GM21619 (cell line): Measurements from ENCODE around the gene PIWIL4.
A peak's percentile ranks its signal among the peaks of the same experiment; 100 is the strongest.
"Not testable (repeated sequence)": the region's sequence is repeated elsewhere in the genome, so short reads cannot be mapped to it uniquely, and the experiment has no call there.

Experiments
- ATAC-seq: cut with Tn5 transposase; IDR thresholded peaks from one replicate; pipeline ENCODE4 v1.9.1; 2021; ENCODE audit not compliant: unreplicated experiment

The PIWIL4 gene

GRCh38 chr11:94583866-94584500 is 16.8 kb downstream of the PIWIL4 start:
- ATAC-seq, result peak; percentile 45

DNA sequence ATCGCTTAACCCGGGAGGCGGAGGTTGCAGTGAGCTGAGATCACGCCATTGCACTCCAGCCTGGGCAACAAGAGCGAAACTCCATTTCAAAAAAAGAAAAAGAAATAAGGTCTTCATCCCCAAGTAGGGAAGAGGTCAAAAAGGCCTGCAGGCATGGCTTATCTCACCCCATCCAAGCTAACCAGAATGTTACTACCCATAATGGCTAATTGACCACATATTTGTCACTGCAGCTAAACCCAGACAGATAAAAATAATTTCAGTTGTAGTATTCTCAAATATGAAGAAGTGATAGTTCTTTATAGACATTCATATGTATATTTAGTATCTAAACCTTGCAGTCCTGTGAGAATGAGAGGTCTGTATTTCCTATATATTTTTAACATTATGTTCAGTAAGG is 17.8 kb downstream of the PIWIL4 start:
- no peak for ATAC-seq

DNA sequence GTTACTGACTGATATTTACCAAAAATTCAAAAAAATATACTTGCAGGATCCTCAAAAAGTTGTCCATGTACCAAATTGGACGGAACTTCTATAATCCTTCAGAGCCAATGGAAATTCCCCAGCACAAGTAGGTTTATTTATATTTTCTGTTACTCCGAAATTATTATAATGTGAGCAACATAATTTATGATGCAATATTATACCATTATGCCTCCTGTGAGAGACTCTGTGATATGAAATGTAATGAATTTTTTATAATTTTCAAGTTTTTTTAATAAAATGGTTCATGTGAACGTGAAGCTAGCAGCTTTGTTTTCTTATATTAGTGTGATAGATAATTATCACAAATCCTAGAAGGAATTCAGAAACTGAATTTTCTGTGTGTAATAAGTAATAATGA is 18.2 kb downstream of the PIWIL4 start:
- no peak for ATAC-seq

DNA sequence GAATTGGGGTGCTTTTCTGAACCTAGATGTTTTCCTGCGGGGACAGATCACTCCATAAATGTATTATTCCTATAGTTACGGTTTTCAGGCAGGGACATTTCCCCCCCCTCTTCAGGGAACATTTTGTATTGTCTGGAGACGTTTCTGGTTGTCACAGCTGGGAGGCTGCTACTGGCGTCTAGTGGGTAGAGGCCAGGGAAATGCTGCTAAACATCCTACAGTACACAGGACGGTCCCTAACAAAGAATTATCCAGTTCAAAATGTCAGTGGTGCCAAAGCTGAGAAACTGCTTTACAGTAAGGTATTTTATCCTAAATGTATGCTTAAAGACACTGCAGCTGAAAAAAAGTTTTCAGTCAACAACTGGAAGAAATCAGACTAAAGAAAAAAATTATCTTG is 19.4 kb downstream of the PIWIL4 start:
- ATAC-seq, result no peak

- ATAC-seq, result no peak
Measured at GRCh38 chr11:94586978-94587377, 19.8 kb downstream of the PIWIL4 start.

DNA sequence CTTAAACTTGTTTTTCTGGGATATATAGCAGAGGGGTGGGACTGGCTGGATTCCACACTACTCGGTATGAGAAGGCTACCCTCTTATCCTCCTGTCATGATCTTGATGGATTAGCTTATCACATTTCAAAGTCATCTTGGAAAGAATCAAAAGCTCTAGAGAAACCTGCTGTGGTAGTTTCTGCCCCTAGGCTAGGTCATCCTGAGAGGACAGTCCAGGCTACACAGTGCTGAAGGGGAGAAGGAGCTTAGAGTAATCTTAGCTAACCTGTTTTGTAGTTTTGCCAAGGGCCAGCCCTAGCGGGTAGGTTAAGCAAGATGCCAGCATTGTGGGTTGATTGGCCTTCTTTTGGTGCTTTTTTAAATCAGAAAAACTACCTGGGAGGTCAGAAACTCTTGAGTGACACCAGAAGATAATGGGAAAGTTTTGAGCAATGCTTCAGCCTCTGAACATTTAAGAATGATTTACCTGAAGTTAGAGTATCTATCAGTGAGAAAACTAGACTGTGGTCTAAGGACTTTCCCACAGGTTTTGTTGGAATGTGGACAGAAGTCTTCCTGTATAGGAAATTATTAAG is 21.3 kb downstream of the PIWIL4 start:
- no peak for ATAC-seq

DNA sequence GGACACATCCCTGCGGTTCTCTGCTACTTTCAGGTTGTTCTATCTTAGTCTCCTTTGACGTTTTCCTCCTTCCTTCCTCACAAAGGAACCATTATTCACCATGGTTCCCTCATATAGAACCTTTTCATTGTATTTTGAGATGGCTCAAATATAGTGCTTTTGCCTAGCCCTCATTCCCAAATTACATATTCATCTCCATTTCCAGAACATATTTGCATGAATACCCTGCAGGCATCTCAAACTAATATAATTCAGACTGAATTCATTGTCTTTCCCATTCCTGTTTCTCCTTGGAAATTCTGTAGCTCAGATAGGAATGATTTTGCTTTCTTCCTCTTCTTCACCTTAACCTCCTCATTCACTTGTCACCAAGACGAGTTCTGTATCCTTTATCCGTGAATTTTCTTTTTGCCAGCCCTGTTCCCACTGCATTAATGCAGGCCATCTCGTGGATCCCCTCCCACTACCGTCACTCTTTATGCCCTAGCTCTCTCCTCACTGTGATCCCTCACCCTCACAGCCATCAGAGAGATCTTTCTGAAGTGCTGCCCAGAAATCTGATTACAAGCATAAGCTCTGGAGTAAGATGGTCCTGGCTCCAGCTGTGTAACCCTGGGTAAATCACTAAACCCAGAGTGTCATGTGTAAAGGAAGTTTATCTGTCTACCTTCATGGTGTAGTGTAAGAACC is 23.3 kb downstream of the PIWIL4 start:
- no peak for ATAC-seq

GRCh38 chr11:94593030-94593429 is 25.9 kb downstream of the PIWIL4 start:
- ATAC-seq, result peak; percentile 72

GRCh38 chr11:94595076-94595475 is 27.9 kb downstream of the PIWIL4 start:
- peak; percentile 56 for ATAC-seq

- no peak for ATAC-seq
Measured at GRCh38 chr11:94597896-94598295, 30.7 kb downstream of the PIWIL4 start.

- no peak for ATAC-seq
Measured at GRCh38 chr11:94599510-94599909, 32.3 kb downstream of the PIWIL4 start.

DNA sequence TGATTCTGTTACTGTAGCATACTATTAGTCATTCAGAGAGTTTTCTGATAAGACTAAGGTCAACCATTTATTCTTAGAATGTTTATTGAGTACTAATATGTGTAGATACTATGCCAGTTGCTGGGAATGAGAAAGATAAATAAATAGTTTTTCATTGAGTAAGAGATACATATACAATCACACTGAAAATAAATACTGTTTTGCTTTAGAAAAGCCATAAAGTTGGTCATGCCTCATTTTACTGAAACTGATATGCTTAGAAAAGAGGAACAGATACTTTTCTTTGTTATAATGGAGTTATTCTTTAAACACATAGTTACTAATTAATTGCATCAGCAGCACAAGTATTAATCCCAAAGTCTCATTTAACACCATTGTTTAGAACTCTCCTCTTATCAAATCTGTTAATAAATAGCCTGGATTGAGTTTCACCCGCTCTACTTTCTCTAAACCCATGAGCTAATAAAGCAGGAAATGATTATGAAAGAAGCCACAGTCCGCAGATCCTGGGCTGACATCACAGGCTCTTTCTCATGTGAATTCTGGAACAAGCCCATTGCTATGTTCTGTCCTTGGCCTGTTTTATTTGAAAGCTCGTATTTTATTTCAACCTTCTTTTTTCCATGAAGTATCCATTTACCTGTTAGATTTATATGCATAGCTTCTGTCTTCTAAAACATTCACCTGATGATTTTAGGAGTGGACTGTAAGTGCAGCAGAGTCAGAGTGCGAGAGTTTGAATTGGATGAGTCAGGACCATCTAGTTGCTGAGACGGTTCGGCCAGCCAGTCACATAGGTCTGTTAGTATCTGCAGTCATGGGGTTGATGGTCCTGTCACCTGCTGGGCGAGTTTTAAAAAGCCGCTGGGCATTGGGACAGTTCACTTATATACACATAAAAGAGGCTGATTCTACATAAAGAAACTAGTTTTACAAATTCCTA is 35.5 kb downstream of the PIWIL4 start:
- peak; percentile 84 for ATAC-seq

GRCh38 chr11:94603587-94603986 is 36.4 kb downstream of the PIWIL4 start:
- ATAC-seq, result no peak

GRCh38 chr11:94604482-94604881 is 37.3 kb downstream of the PIWIL4 start:
- no peak for ATAC-seq

DNA sequence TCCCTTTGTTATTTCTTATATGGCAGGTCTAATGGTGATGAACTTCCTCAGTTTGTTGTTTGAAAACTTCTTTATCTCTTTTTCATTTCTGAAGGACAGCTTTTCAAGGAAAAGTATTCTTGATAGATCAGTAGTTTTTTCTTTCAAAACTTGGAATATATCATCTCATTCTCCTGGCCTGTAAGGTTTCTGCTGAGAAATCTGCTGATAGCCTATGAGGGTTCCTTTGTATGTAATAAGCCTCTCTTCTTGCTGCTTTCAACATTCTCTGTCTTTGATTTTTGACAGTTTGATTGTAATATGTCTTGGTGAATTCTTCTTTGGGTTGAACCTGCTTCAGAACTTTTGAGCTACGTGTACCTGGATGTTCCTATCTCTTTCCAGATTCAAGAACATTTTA is 46.0 kb downstream of the PIWIL4 start:
- ATAC-seq, result no peak

DNA sequence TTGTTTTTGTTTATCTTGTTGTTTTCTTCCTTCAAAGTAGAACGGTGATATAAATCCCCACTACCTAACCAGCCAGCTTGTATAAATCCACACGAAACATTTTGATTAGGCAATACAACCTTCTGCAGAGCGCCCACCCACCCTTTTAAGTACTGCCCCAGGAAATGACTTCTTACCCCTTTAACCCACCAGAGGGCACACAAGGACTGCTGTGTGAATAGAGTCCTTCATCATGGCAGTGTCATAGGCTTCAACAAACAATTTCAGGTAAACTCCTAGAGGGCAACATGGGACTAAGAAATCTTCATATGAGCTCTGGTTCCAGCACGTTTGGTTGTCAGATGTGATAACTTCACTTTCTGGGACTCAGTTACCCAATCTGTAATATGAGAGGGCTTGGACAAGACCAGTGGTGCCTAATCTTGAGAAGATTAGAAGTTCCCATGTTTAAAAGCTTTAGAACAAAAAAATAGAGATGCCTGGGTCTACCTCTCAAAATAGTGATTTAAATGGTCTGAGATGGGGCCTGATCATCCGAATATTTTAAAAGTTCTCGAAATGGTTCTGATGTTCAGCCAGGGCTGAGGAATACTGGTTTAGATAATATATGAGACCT is 56.1 kb downstream of the PIWIL4 start:
- ATAC-seq, result peak; percentile 93

DNA sequence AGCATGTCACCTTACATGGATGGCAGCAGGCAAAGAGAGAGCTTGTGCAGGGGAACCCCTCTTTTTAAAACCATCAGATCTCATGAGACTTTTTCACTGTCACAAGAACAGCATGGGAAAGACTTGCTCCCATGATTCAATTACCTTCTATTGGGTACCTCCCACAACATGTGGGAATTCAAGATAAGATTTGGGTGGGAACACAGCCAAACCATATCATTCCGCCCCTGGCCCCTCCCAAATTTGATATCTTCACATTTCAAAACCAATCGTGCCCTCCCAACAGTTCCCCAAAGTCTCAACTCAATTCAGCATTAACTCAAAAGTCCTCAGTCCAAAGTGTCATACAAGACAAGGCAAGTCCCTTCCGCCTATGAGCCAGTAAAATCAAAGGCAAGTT is 58.3 kb downstream of the PIWIL4 start:
- not testable (repeated sequence) for ATAC-seq

GRCh38 chr11:94627003-94627560 is 59.9 kb downstream of the PIWIL4 start:
- not testable (repeated sequence) for ATAC-seq

- no peak for ATAC-seq
Measured at GRCh38 chr11:94629741-94630140, 62.6 kb downstream of the PIWIL4 start.

GRCh38 chr11:94630221-94630620 is 63.1 kb downstream of the PIWIL4 start:
- no peak for ATAC-seq

DNA sequence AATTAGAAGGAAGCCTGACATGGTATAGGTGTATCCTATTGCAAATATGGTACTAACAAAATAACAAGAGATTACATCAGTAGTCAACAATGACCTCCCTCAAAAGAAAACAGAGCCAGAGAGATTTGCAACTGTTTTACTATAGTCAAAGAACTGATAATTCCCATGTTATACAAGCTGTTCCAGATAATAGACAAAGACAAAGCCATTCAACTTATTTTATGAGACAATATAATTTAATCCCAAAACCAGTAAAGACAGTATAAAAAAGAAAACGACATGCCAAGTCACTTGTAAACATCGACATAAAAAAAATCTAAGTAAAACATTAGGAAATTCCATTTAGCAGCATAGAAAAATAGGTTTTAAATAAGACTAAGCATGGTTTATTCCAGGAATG is 65.2 kb downstream of the PIWIL4 start:
- ATAC-seq, result no peak
